ENCODE data around the gene PCDHGB4.

- TF ChIP-seq EP300 (IDR thresholded peaks at IDR 0.05): no peak
- TF ChIP-seq CTCF (IDR thresholded peaks at IDR 0.05): no peak
- no peak for TF ChIP-seq POLR2A (IDR thresholded peaks at IDR 0.05; ENCODE audit: low read depth)
- TF ChIP-seq POLR2AphosphoS5 (IDR thresholded peaks at IDR 0.05): no peak
These were observed 42.2 kb upstream of the PCDHGB4 start for GRCh38 chr5:141345327-141345726.

Data from esophagus muscularis mucosa (tissue), 4 donors.